HG03108 (cell line): ENCODE results near the gene PDK1.

Experiments used
- ATAC-seq: cut with Tn5 transposase; IDR thresholded peaks from one replicate; pipeline ENCODE4 v1.9.1; 2021; ENCODE audit warnings: moderate library complexity; ENCODE audit not compliant: unreplicated experiment

The PDK1 gene

GRCh38 chr2:172635548-172635947 is 79.7 kb downstream of the PDK1 start:
- ATAC-seq = no peak

DNA sequence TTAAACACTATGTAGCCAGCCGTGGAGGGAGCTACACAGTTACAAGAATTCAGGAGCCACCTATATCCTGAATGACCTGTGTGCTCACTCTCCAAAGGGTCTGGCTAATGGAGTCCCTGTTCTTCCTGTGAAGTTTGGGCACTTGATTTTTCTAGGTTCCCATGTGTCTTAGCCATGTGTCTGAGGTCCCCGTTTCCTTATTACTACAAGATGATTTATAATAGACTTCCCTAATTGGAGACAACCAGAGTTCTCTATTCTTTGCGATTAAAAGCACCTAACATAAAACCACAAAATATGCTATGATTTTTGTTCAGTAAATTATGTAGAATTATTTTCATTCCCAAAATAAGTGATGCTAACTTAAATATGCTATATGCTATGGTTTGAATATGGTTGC is 83.4 kb downstream of the PDK1 start:
- no peak for ATAC-seq

DNA sequence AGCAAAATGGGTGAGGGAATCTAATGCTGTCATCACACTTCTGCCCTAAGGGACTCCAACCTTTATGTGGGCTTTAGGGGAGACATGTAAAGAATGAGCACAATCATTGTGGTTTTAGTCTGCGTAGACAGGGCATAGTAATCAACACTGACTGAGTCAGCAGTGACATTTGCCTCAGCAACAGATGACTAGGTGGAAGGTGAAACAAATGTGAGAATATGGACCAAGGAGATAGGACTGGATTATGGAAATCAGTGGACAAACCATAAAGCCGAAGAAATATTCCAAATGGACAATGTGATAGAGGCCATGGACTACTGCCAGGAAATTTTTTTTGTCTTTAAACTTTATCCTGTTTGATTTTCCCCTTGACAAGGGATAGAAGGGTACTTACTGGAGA is 83.9 kb downstream of the PDK1 start:
- no peak for ATAC-seq

GRCh38 chr2:172640389-172640788 is 84.5 kb downstream of the PDK1 start:
- ATAC-seq = no peak

DNA sequence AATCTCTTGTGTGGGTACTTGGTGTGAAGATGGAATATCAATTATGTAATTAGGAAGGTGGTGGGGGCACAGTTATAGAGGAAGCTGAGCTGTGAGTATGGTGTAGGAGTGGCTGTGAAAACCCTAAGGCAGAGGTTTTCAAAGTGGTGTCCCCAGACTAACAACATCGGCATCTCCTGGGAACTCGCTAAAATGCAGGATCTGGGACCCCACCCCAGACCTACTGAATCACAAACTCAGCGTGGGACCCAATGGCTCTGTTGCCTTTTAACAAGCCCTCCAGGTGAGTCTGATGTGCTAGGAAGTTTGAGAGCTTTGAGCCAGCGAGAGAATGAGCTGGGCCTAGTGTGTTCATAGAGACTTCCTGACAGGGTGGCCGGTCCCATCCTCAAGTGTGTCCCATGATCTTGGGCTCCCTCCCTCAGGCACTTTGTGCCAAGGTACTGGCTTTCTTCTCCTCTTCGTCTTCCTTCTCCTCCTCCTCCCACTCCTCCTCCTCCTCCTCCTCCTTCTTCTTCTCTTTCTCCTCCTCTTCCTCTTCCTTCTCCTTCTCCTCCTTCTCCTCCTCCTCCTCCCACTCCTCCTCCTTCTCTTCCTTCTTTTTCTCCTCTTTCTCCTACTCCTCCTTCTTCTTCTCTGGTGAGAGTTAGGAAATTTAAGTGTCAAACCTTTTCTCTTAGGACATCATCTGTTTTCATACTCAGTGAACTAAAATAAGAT is 86.6 kb downstream of the PDK1 start:
- ATAC-seq = no peak

- no peak for ATAC-seq
Measured at GRCh38 chr2:172643142-172643541, 87.3 kb downstream of the PDK1 start.

DNA sequence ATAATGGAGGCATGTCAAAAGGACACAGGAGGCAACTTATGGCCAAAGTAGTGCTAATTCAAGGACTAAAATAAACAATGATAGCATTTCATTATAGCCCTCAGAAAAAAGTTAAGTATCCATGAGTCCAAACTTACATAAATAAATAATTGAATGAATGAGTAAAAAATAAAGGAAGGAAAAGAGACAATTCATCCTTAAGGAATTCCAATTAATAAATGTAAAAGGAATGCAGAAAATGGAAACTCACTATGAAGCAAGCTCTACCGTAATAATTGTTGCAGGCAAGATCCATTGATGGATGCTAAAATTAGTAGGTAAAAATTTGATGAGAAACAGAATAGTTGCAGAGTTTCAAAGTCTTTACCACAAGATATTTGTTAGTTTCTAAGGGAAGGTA is 91.5 kb downstream of the PDK1 start:
- no peak for ATAC-seq

DNA sequence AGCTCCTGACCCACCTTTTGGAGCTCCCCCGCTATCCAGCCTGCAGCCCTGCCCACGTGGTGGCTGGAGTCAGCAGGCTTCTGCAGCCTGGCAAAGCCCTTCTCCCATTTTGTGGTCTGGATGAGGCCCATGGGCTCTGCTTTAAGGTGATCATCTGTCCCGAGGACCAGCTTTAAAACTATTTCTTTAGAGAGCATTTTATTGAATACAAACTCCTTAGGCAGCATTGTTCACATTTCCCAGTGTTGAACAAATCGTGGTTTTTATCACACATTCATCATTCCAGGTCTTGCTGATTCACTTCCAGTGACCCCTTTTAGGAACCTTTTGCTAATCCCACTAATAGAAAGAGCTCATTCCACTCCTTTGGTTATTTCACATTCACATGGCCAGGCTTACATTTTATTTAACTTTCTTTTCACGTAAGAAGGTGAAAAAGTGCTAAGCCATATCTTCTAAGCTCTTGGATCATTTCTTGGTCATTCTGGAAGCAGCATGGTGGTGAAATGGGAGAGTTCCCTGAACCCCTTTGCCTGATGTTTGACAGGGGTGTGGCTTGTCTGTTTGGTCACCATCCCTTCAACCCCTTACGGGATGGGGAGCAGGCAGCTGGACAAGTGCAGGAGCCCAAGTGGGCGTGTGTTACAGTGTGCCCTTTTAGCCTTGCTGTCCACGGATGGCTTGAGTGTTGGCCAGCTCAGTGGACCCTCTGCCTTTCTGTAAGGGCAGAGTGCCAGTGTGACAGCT is 99.4 kb downstream of the PDK1 start:
- no peak for ATAC-seq

GRCh38 chr2:172655838-172656573 is 100.1 kb downstream of the PDK1 start:
- no peak for ATAC-seq
